ENCODE measurements around the gene ERC1. TPM values are rescaled to one million over a fixed set of nuclear protein-coding genes. Genes with fewer than 3 reads are reported as not detected.
A peak's percentile ranks its signal among the peaks of the same experiment; 100 is the strongest.

The ERC1 gene
- total RNA-seq, 4 donors from 2014 or later = 23.5 to 74.8 (median 57.0) TPM

- no peak for DNase-seq
- in situ Hi-C loops (cut with MboI; ENCODE audit: low pct_ligation_motif_present in 1 of 4, low pct_unique_long_range_greater_than_20kb in 1 of 4, low sequenced_read_pairs in 3 of 4) = no loop called here
- no peaks in the 10 kb centered on the region for H3K9me3 ChIP-seq
- intact Hi-C loops (cut with DNase I; ENCODE audit: low total_unique reads) = no loop called here
- TF ChIP-seq CTCF (IDR thresholded peaks at IDR 0.05) (peak in 2 of 5 experiments; percentile 8 to 13), POLR2AphosphoS5 (IDR thresholded peaks at IDR 0.05) (no peak), POLR2A (IDR thresholded peaks at IDR 0.05) (no peak)
- H3K36me3 ChIP-seq = no peaks in the 10 kb centered on the region
- no peak overlapping the region for H3K4me3 ChIP-seq
- 91 to 95% methylated on average over 3 of the region's 3 CpGs for WGBS, 2 donors (ENCODE audit: low coverage in 1 of 2)
- H3K27ac ChIP-seq = no peak overlapping the region
- no peaks in the 10 kb centered on the region for H3K27me3 ChIP-seq
- H3K4me1 ChIP-seq = no peaks in the 10 kb centered on the region
Observed at GRCh38 chr12:1398673-1399072, 407.6 kb downstream of the ERC1 start.

GRCh38 chr12:1401891-1402290 lies 410.9 kb downstream of the ERC1 start:
- intact Hi-C loops (cut with DNase I; ENCODE audit: low total_unique reads) = no loop called here
- Histone ChIP-seq H3K4me1 (no peaks in the 10 kb centered on the region), H3K27ac (no peak overlapping the region), H3K36me3 (no peaks in the 10 kb centered on the region), H3K4me3 (no peak overlapping the region), H3K9me3 (no peaks in the 10 kb centered on the region), H3K27me3 (no peaks in the 10 kb centered on the region)
- TF ChIP-seq POLR2A (IDR thresholded peaks at IDR 0.05) = no peak
- no peak for TF ChIP-seq POLR2AphosphoS5 (IDR thresholded peaks at IDR 0.05)
- no peak for TF ChIP-seq EP300 (IDR thresholded peaks at IDR 0.05; ENCODE audit: low read depth)
- no peak for TF ChIP-seq CTCF (IDR thresholded peaks at IDR 0.05)
- 99 to 100% methylated on average over 3 of the region's 3 CpGs for WGBS, 2 donors (ENCODE audit: low coverage in 1 of 2)
- DNase-seq = no peak
- in situ Hi-C loops (cut with MboI; ENCODE audit: low pct_ligation_motif_present in 1 of 4, low pct_unique_long_range_greater_than_20kb in 1 of 4, low sequenced_read_pairs in 3 of 4) = no loop called here

GRCh38 chr12:1403417-1403816 lies 412.4 kb downstream of the ERC1 start:
- 86 to 89% methylated on average over 4 of the region's 4 CpGs for WGBS, 2 donors (ENCODE audit: low coverage in 1 of 2)
- Histone ChIP-seq H3K36me3 (no peaks in the 10 kb centered on the region), H3K27me3 (no peaks in the 10 kb centered on the region), H3K4me1 (no peaks in the 10 kb centered on the region), H3K4me3 (no peak overlapping the region), H3K27ac (no peak overlapping the region), H3K9me3 (no peaks in the 10 kb centered on the region)
- intact Hi-C loops (cut with DNase I; ENCODE audit: low total_unique reads) (no loop called here), in situ Hi-C loops (cut with MboI; ENCODE audit: low pct_ligation_motif_present in 1 of 4, low pct_unique_long_range_greater_than_20kb in 1 of 4, low sequenced_read_pairs in 3 of 4) (no loop called here)
- no peak for TF ChIP-seq POLR2AphosphoS5 (IDR thresholded peaks at IDR 0.05)
- TF ChIP-seq POLR2A (IDR thresholded peaks at IDR 0.05) = no peak
- no peak for TF ChIP-seq EP300 (IDR thresholded peaks at IDR 0.05; ENCODE audit: low read depth)
- TF ChIP-seq CTCF (IDR thresholded peaks at IDR 0.05) = no peak
- DNase-seq = no peak

GRCh38 chr12:1405619-1406018 lies 414.6 kb downstream of the ERC1 start:
- no peaks in the 10 kb centered on the region for H3K9me3 ChIP-seq
- H3K27ac ChIP-seq = no peak overlapping the region
- no peak for TF ChIP-seq POLR2A (IDR thresholded peaks at IDR 0.05)
- no peak for TF ChIP-seq POLR2AphosphoS5 (IDR thresholded peaks at IDR 0.05)
- TF ChIP-seq EP300 (IDR thresholded peaks at IDR 0.05; ENCODE audit: low read depth) = no peak
- no peak for TF ChIP-seq CTCF (IDR thresholded peaks at IDR 0.05)
- peaks cover 0 to 6% (median 0%) of the 10 kb centered on the region in 4 donors for H3K36me3 ChIP-seq
- no peak overlapping the region for H3K4me3 ChIP-seq
- intact Hi-C loops (cut with DNase I; ENCODE audit: low total_unique reads) = no loop called here
- in situ Hi-C loops (cut with MboI; ENCODE audit: low pct_ligation_motif_present in 1 of 4, low pct_unique_long_range_greater_than_20kb in 1 of 4, low sequenced_read_pairs in 3 of 4) = no loop called here
- H3K27me3 ChIP-seq = no peaks in the 10 kb centered on the region
- WGBS, 2 donors (ENCODE audit: low coverage in 1 of 2) = 97 to 100% methylated on average over 3 to 5 of the region's 5 CpGs
- no peak for DNase-seq
- no peaks in the 10 kb centered on the region for H3K4me1 ChIP-seq
